Activated CD8-positive, alpha-beta memory T cell treated with anti-CD3 and anti-CD28 coated beads for 48 hours (primary cell): ENCODE data around the gene JAK3.
A peak's percentile ranks its signal among the peaks of the same experiment; 100 is the strongest.
"Not testable (repeated sequence)": the region's sequence is repeated elsewhere in the genome, so short reads cannot be mapped to it uniquely, and the experiment has no call there.

Experiments
- DNase-seq, 3 experiments: peaks; one replicate each; pipeline ENCODE4 v3.0.0-alpha.2; 2020; ENCODE audit warnings: low read depth in 2 of 3, low spot score in 2 of 3

Gene JAK3

GRCh38 chr19:17807731-17808316 is 40.0 kb downstream of the JAK3 start:
- DNase-seq = no peak

DNA sequence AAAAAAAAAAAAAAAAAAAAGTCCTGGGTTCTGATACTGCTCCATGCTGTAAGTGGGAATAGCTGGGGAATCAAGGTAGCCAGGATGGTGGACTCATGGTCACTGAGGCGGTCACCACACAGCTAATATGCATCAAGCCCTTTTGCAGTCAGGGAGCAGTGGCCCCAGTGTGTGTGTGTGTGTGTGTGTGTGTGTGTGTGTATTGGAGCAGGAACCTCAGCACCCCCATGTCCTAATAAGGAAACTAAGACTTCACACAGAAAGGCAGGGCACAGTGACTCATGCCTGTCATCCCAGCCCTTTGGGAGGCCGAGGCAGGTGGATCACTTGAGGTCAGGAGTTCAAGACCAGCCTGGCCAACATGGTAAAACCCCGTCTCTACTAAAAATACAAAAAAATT is 40.8 kb downstream of the JAK3 start:
- DNase-seq = no peak

DNA sequence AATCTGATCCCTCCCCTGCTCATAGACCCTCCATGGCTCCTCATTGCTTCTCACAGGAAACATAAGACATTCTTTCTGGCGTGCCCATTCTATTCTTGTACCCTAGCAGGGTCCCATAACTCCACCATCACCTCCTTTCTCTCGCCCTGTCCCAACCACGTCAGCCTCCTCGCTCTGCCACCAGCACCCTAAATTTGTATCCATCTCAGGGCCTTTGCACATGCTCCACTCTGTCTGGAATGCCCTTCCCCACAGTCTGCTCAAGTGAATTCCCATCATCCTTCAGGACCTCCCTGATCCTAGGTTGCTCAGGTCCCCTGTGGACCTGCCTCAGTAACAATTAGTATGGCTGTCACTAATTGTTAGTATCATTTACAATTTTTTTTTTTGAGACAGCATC is 42.4 kb downstream of the JAK3 start:
- no peak for DNase-seq

- DNase-seq = no peak
Observed at GRCh38 chr19:17803264-17803896, 44.4 kb downstream of the JAK3 start.

DNA sequence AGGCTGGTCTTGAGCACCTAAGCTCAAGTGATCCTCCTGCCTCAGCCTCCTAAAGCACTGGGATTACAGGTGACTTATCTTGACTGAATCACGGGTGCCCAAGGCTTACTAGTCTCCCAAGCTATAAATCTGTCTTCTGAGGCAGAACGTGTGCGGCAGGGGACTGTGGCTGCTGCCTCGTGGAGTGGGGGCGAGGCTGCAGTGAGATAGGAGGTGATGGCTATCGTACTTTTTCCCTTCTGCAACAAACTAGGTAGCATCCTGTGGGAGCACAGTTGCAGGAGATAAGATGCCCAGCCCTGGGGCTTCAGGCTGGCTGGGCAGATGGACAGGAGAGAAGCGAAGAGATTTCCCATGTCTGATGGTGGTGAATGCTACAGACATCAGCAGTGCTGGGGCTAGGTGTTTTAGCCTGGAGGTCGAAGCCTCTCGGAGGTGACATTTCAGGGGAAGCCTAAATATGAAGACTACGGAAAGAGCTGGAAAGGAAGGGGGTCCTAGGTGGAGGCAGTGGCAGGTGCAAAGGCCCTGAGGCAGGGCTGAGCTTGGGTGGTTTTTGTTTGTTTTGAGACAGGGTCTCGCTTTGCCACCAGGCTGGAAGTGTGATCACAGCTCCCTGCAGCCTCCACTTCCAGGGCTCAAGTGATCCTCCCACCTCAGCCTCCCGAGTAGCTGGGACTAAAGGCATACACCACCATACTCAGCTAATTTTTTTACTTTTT is 45.5 kb downstream of the JAK3 start:
- no peak for DNase-seq

DNA sequence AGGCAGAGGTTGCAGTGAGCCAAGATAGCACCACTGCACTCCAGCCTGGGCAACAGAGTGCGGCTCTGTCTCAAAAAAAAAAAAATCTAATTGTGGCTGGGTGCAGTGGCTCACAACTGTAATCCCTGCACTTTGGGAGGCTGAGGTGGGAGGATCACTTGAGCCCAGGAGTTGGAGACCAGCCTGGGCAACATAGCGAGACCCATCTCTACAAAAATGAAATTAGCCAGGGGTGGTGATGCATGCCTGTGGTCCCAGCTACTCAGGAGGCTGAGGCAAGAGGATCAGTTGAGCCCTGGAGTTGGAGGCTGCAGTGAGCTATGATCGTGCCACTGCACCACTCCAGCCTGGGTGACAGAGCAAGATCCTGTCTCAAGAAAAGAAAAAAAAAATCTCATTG is 49.2 kb downstream of the JAK3 start:
- not testable (repeated sequence) for DNase-seq

GRCh38 chr19:17797424-17798201 is 50.2 kb downstream of the JAK3 start:
- DNase-seq = peak in 2 of 3 experiments; percentile 23 to 27

DNA sequence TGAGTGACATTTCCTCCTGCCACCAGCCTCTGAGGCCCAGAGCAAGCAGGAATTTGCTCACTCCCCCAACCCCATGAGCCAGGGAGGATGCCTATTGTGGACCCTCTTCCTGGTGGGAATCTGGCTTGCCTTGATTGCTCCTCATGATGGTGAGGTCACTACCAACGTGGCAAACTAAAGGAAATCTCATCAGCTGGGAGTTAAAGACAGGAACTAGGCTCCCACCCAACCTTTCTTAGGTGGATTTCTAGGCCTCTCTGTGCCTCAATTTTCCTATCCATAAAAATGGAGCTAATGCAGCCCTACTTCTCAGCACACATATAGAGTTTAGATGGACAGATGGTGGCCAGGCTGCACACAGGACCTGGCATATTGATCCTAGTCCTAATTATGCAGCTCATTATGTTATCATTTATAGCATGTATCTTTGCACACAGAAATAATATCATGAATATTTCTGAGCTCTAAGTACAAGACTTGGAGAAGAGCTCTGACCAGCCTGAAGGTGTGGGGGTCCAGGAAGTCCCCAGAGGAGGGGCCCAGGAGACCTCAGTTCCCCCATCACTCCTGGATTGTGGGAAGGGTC is 50.9 kb downstream of the JAK3 start:
- no peak for DNase-seq

- no peak for DNase-seq
Observed at GRCh38 chr19:17796013-17796837, 51.6 kb downstream of the JAK3 start.

DNA sequence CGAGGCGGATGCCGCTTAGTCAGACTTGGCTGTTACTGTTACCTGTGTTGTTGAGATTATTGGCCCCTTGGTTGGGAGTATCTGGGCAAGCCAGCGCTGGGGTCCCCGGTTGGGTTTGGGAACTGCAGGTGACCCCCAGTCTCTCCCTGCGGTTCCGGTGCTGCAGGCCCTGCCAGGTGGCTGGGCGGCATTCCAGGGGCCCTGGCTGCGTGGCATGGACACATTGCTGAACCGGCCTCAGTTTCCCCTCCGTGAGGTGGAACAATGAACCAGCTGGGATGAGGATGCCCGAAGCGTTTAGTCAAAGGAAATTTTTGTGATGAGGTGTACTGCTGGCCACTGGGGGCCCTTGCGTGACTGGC is 52.3 kb downstream of the JAK3 start:
- DNase-seq = no peak

- DNase-seq = no peak
Observed at GRCh38 chr19:17794731-17795494, 52.9 kb downstream of the JAK3 start, which contains the start of gene B3GNT3. Gene B3GNT3, plus strand, starts transcription at chr19:17795138. Its CDS starts 12,670 bp downstream, at chr19:17807808.

GRCh38 chr19:17794412-17794730 is 53.4 kb downstream of the JAK3 start:
- no peak for DNase-seq

GRCh38 chr19:17790059-17790780 is 57.6 kb downstream of the JAK3 start:
- DNase-seq = no peak

GRCh38 chr19:17788632-17789031 is 59.1 kb downstream of the JAK3 start:
- no peak for DNase-seq

DNA sequence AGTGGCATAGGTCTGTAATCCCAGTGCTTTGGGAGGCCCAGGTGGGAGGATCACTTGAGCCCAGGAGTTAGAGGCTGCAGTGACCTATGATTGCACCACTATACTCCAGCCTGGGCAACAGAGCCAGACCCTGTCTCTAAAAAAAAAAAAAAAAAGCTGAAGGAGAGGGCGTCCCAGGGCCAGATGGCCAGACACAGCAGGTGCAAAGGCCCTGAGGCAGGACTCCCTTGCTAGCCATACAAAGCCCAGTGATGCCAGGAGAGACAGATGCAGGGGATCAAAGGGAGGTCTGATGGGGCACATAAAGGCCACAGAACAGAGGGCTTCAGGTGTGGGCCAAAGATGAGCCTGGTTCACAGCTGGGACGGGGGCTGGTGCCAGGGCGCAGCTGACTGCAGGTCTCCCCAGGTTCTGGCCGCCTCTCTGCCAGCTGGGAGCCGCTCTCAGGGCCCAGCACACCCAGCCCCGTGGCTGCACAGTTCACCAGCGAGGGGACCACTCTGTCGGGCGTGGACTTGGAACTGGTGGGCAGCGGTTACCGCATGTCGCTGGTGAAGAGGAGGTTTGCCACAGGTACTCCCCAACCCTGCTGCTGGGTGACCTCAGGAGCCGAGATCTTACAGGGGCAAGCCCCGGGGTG is 60.4 kb downstream of the JAK3 start:
- DNase-seq = no peak

- DNase-seq = peak; percentile 24 to 68 (median 63)
Observed at GRCh38 chr19:17784201-17785008, 63.4 kb downstream of the JAK3 start.

DNA sequence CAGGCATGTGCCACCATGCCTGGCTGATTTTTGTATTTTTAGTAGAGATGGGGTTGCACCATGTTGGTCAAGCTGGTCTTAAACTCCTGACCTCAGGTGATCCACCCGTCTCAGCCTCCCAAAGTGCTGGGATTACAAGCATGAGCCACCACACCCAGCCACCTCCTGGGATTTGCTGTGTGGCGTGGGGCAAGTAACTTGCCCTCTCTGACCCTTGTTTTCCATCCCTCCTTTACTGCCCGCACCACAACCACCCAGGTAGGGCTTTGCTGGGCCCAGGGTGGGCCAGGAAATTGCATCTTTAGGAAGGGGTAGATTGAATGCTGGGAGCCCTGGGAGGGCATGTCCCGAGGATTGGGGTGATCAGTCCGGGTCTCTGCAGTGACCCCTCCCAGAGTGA is 64.1 kb downstream of the JAK3 start:
- not testable (repeated sequence) for DNase-seq

DNA sequence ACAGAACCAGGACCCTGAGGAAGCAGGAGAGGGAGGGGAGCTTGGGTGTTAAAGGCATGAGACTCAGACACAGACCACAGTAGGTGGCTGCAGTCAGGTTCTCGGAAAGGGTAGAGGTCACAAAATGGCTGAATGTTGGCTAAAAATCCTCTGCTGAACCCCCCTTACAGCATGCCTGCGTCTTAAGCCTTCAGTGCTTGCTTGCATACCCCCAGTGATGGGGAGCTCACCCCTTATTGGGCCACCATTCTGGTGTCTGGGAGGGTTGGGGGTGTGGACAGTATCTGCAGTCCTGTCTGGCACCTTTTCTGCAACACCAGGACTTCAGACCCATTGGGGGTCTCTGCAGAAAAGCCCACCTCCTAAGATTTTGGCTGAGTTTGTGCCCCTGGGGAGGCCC is 67.0 kb downstream of the JAK3 start:
- DNase-seq = no peak
